HCT116 (cell line): Measurements from ENCODE around the gene LRP1B. TPM values are rescaled to one million over a fixed set of nuclear protein-coding genes. Genes with fewer than 3 reads are reported as not detected.

Experiments
- ATAC-seq: fragments of 200-7000 bp; cut with Tn5 transposase; 2 replicates; pipeline ENCODE4 v1.9.1; 2020; ENCODE audit warnings: mild to moderate bottlenecking, moderate library complexity
- BruUV-seq: library from RNA; stranded (reverse); fragments of 400-500 nt; replicated peaks from 2 replicates; lab custom pipeline; 2021; lab: Mats Ljungman, UMichigan
- CTCF ChIA-PET: fragments of 300-600 bp; sonication (Branson Sonifier 250); formaldehyde crosslinking; loops from one replicate; lab custom pipeline; 2021; ENCODE audit warnings: antibody characterized with exemption; lab: Charles Lee
- POLR2A ChIA-PET: fragments of 300-600, 350-600 bp; sonication (Branson Sonifier 250); formaldehyde crosslinking; loops from one replicate; lab custom pipeline; 2021; ENCODE audit warnings: antibody characterized with exemption; lab: Charles Lee
- RAD21 ChIA-PET, 2 experiments: fragments of 300-600 bp; sonication (Branson Sonifier 250); formaldehyde crosslinking; loops; one replicate each; lab custom pipeline; 2023; ENCODE audit warnings: low total read pairs in 2 of 2; ENCODE audit not compliant: uncharacterized antibody in 2 of 2, unreplicated experiment in 2 of 2, low non-redundant PET in 1 of 2; lab: Charles Lee
- DNase-seq: peaks from one replicate; pipeline ENCODE4 v3.0.0-alpha.2; 2010; ENCODE audit warnings: low read depth, low spot score
- H2AFZ ChIP-seq: fragments of 200-600 bp; shearing (Covaris generic), sonication (generic); 2 replicates; pipeline ENCODE4 v1.6.1; 2017; ENCODE audit warnings: low read depth, mixed run types, mixed read lengths, antibody characterized with exemption, low read length; ENCODE audit not compliant: poor library complexity, severe bottlenecking
- H3K27ac ChIP-seq: 2 replicates; pipeline ENCODE4 v1.5.1; 2012; ENCODE audit warnings: low read depth, low read length
- H3K27me3 ChIP-seq: fragments of 200-600 bp; sonication (generic); 2 replicates; pipeline ENCODE4 v1.6.1; 2016; ENCODE audit warnings: mixed run types, low read length, mixed read lengths; ENCODE audit not compliant: insufficient read depth
- H3K36me3 ChIP-seq, 2 experiments: fragments of 200-500 bp in 1 of 2; fragments of 200-600 bp in 1 of 2; sonication (Bioruptor generic) in 1 of 2; sonication (generic) in 1 of 2; 2 replicates each; pipeline versions ENCODE4 v1.5.1 to v1.6.1; 2014 to 2016; ENCODE audit warnings: low read length in 2 of 2, inconsistent platforms in 1 of 2, mixed read lengths in 1 of 2, mixed run types in 1 of 2; ENCODE audit not compliant: insufficient read depth in 2 of 2, control insufficient read depth in 1 of 2
- H3K4me1 ChIP-seq, 2 experiments: fragments of 200-600 bp in 1 of 2; sonication (generic) in 1 of 2; 2 replicates each; pipeline versions ENCODE4 v1.5.1 to v1.6.1; 2012 to 2017; ENCODE audit warnings: low read length in 2 of 2, inconsistent platforms in 1 of 2, mild to moderate bottlenecking in 1 of 2, mixed read lengths in 1 of 2, mixed run types in 1 of 2, moderate library complexity in 1 of 2; ENCODE audit not compliant: insufficient read depth in 2 of 2, control insufficient read depth in 1 of 2
- H3K4me2 ChIP-seq: fragments of 200-600 bp; sonication (generic); 2 replicates; pipeline ENCODE4 v1.6.1; 2017; ENCODE audit warnings: mixed run types, low read length, mixed read lengths
- H3K4me3 ChIP-seq, 2 experiments: fragments of 200-600 bp in 1 of 2; sonication (generic) in 1 of 2; replicated peaks in 1 of 2; 2 replicates each; pipeline ENCODE4 v1.5.1; 2011 to 2016; ENCODE audit warnings: low read length in 2 of 2, control low read depth in 1 of 2, low read depth in 1 of 2, mild to moderate bottlenecking in 1 of 2, mixed read lengths in 1 of 2, mixed run types in 1 of 2
- H3K79me2 ChIP-seq: fragments of 200-600 bp; sonication (generic); 2 replicates; pipeline ENCODE4 v1.6.1; 2017; ENCODE audit warnings: mild to moderate bottlenecking, mixed run types, low read length, moderate library complexity, mixed read lengths; ENCODE audit not compliant: insufficient read depth
- H3K9ac ChIP-seq: fragments of 200-600 bp; sonication (generic); 2 replicates; pipeline ENCODE4 v1.6.1; 2016; ENCODE audit warnings: low read length, mixed read lengths
- H3K9me2 ChIP-seq: fragments of 200-600 bp; sonication (generic), shearing (Covaris generic); 2 replicates; pipeline ENCODE4 v1.6.1; 2017; ENCODE audit warnings: mixed run types, mild to moderate bottlenecking, moderate library complexity; ENCODE audit not compliant: insufficient read depth
- H3K9me3 ChIP-seq, 2 experiments: fragments of 200-500 bp in 1 of 2; fragments of 200-600 bp in 1 of 2; sonication (Bioruptor generic) in 1 of 2; sonication (generic) in 1 of 2; 2 replicates each; pipeline ENCODE4 v1.6.1; 2014 to 2017; ENCODE audit warnings: low read length in 2 of 2, mixed read lengths in 2 of 2, inconsistent platforms in 1 of 2, low read depth in 1 of 2, mild to moderate bottlenecking in 1 of 2, mixed run types in 1 of 2, moderate library complexity in 1 of 2; ENCODE audit not compliant: control insufficient read depth in 1 of 2, insufficient read depth in 1 of 2
- H4K20me1 ChIP-seq: fragments of 200-600 bp; sonication (generic), shearing (Covaris generic); 2 replicates; pipeline ENCODE4 v1.6.1; 2017; ENCODE audit warnings: mixed run types, mild to moderate bottlenecking, moderate library complexity; ENCODE audit not compliant: insufficient read depth
- ATF3 ChIP-seq: IDR thresholded peaks from 2 replicates; pipeline ENCODE4 v1.6.1; 2012
- CTCF ChIP-seq, 3 experiments: fragments of 200-600 bp in 1 of 3; sonication (generic) in 1 of 3; IDR thresholded peaks in 2 of 3; conservative IDR thresholded peaks in 1 of 3; 2 replicates each; pipeline ENCODE4 v1.5.1; 2012 to 2017; ENCODE audit warnings: low read depth in 2 of 3, low read length in 2 of 3, antibody characterized with exemption in 1 of 3, borderline replicate concordance in 1 of 3, control low read depth in 1 of 3, mild to moderate bottlenecking in 1 of 3, mixed read lengths in 1 of 3, mixed run types in 1 of 3, moderate library complexity in 1 of 3; ENCODE audit not compliant: insufficient read depth in 1 of 3
- EGR1 ChIP-seq: IDR thresholded peaks from 2 replicates; pipeline ENCODE4 v1.6.1; 2012; ENCODE audit warnings: low read depth
- ELF1 ChIP-seq: IDR thresholded peaks from 2 replicates; pipeline ENCODE4 v1.6.1; 2012; ENCODE audit warnings: low read depth, borderline replicate concordance
- EZH2 ChIP-seq: fragments of 200-600 bp; sonication (generic); IDR thresholded peaks from 2 replicates; pipeline ENCODE4 v1.6.1; 2017; ENCODE audit warnings: antibody characterized with exemption, mixed run types
- EZH2phosphoT487 ChIP-seq: fragments of 200-600 bp; IDR thresholded peaks from 2 replicates; pipeline ENCODE4 v1.6.1; 2018; ENCODE audit warnings: antibody characterized with exemption, borderline replicate concordance
- FOSL1 ChIP-seq: IDR thresholded peaks from 2 replicates; pipeline ENCODE4 v1.6.1; 2012; ENCODE audit warnings: low read depth
- JUND ChIP-seq: IDR thresholded peaks from 2 replicates; pipeline ENCODE4 v1.6.1; 2012
- MAX ChIP-seq: IDR thresholded peaks from 2 replicates; pipeline ENCODE4 v1.6.1; 2012
- POLR2A ChIP-seq: IDR thresholded peaks from 2 replicates; pipeline ENCODE4 v1.7.0; 2011; ENCODE audit warnings: borderline replicate concordance; ENCODE audit not compliant: insufficient read depth, insufficient read length; ENCODE audit errors: extremely low read depth
- POLR2AphosphoS5 ChIP-seq: IDR thresholded peaks from 2 replicates; pipeline ENCODE4 v1.6.1; 2011; ENCODE audit warnings: mild to moderate bottlenecking, low read depth, low read length, moderate library complexity
- RAD21 ChIP-seq: IDR thresholded peaks from 2 replicates; pipeline ENCODE4 v1.6.1; 2012; ENCODE audit warnings: low read depth, mild to moderate bottlenecking
- SIN3A ChIP-seq: IDR thresholded peaks from 2 replicates; pipeline ENCODE4 v1.6.1; 2012; ENCODE audit warnings: low read depth
- SP1 ChIP-seq: IDR thresholded peaks from 2 replicates; pipeline ENCODE4 v1.6.1; 2012; ENCODE audit warnings: low read depth
- ZBTB33 ChIP-seq: IDR thresholded peaks from 2 replicates; pipeline ENCODE4 v1.6.1; 2011; ENCODE audit warnings: mild to moderate bottlenecking, low read length, moderate library complexity; ENCODE audit not compliant: insufficient replicate concordance; ENCODE audit errors: extremely low read depth
- ZFX ChIP-seq: fragments of 450-650 bp; IDR thresholded peaks from 2 replicates; pipeline ENCODE4 v1.6.1; 2017
- ZNF274 ChIP-seq: fragments of 200-500 bp; sonication (Bioruptor generic); IDR thresholded peaks from 2 replicates; pipeline ENCODE4 v1.6.1; 2014; ENCODE audit warnings: mild to moderate bottlenecking, low read depth, low read length, inconsistent platforms
- intact Hi-C: fragments of 100-400 bp; cut with micrococcal nuclease; formaldehyde crosslinking; loops from 2 replicates; pipeline ENCODE4 v1.10.0; 2022
- total RNA-seq: library from RNA; stranded (reverse); gene quantifications from one replicate; pipeline ENCODE4 v1.2.1, GENCODE V29; 2021; ENCODE audit not compliant: unreplicated experiment
- TF ChIP-seq, protein P1 (sequence below): IDR thresholded peaks from 2 replicates; pipeline ENCODE4 v1.6.1; 2012; ENCODE audit warnings: low read depth

LRP1B gene
- total RNA-seq, 1 experiment from 2014 or later = 0.34 TPM

DNA sequence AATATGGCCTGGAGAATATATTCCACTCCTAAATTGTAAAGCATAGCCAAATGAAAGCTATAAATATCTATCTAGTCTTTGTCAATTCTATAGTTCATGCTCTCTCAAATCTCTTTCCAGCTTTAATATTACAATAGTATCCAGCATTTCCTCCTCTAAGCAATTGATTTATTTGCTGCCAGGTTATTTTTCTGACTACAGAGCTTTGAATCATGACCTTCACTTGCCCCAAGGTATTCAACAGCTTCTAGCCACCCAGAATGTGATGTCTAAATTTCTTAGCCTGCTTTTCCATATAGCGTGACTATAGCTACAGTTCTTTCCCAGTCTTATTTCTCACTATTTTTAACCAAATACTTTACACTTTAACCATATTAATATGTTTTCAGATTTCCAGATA, 1287.6 kb downstream of the LRP1B start:
- H3K9me3 ChIP-seq = no peaks in the 10 kb centered on the region
- TF ChIP-seq EZH2 (no peak), ZFX (no peak), MAX (no peak), ZNF274 (no peak), EGR1 (no peak), SIN3A (no peak), JUND (no peak), CTCF (IDR thresholded peaks at IDR 0.05 in 2 of 3, conservative IDR thresholded peaks at IDR 0.05 in 1 of 3; ENCODE audit: borderline replicate concordance in 1 of 3, insufficient read depth in 1 of 3, low read depth in 2 of 3, low read length in 2 of 3) (no peak), EZH2phosphoT487 (no peak), POLR2A (no peak), ELF1 (no peak), SP1 (no peak), RAD21 (no peak), POLR2AphosphoS5 (no peak), FOSL1 (no peak), ATF3 (no peak), ZBTB33 (no peak)
- TF ChIP-seq, protein P1, sequence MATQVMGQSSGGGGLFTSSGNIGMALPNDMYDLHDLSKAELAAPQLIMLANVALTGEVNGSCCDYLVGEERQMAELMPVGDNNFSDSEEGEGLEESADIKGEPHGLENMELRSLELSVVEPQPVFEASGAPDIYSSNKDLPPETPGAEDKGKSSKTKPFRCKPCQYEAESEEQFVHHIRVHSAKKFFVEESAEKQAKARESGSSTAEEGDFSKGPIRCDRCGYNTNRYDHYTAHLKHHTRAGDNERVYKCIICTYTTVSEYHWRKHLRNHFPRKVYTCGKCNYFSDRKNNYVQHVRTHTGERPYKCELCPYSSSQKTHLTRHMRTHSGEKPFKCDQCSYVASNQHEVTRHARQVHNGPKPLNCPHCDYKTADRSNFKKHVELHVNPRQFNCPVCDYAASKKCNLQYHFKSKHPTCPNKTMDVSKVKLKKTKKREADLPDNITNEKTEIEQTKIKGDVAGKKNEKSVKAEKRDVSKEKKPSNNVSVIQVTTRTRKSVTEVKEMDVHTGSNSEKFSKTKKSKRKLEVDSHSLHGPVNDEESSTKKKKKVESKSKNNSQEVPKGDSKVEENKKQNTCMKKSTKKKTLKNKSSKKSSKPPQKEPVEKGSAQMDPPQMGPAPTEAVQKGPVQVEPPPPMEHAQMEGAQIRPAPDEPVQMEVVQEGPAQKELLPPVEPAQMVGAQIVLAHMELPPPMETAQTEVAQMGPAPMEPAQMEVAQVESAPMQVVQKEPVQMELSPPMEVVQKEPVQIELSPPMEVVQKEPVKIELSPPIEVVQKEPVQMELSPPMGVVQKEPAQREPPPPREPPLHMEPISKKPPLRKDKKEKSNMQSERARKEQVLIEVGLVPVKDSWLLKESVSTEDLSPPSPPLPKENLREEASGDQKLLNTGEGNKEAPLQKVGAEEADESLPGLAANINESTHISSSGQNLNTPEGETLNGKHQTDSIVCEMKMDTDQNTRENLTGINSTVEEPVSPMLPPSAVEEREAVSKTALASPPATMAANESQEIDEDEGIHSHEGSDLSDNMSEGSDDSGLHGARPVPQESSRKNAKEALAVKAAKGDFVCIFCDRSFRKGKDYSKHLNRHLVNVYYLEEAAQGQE = no peak
- H3K79me2 ChIP-seq = no peaks in the 10 kb centered on the region
- H3K27ac ChIP-seq = no peak overlapping the region
- BruUV-seq = no TSS peak
- H3K9ac ChIP-seq = no peak overlapping the region
- no peak overlapping the region for H3K4me2 ChIP-seq
- ChIA-PET POLR2A (no interaction called here), CTCF (interaction anchor here (1.6 kb wide), 1 partner anchor 21 kb away, joined by 3 read pairs; no protein-coding TSS in a partner anchor), RAD21 (no interaction called here)
- no peak for ATAC-seq
- H3K27me3 ChIP-seq = no peaks in the 10 kb centered on the region
- no peak overlapping the region for H3K4me3 ChIP-seq
- intact Hi-C loops = no loop called here
- no peaks in the 10 kb centered on the region for H3K4me1 ChIP-seq
- no peaks in the 10 kb centered on the region for H3K36me3 ChIP-seq
- no peaks in the 10 kb centered on the region for H3K9me2 ChIP-seq
- no peak overlapping the region for H2AFZ ChIP-seq
- H4K20me1 ChIP-seq = no peaks in the 10 kb centered on the region
- no peak for DNase-seq
